ENCODE measurements around the gene FBN2.
A peak's percentile ranks its signal among the peaks of the same experiment; 100 is the strongest.

FBN2 gene

GRCh38 chr5:128237546-128237945, 300.5 kb downstream of the FBN2 start:
- DNase-seq: no peak

GRCh38 chr5:128237000-128237399, 301.0 kb downstream of the FBN2 start:
- DNase-seq: no peak

- DNase-seq: no peak
Measured at GRCh38 chr5:128236334-128236733, 301.7 kb downstream of the FBN2 start.

- no peak for DNase-seq
Measured at GRCh38 chr5:128234928-128235641, 303.0 kb downstream of the FBN2 start.

- DNase-seq: no peak
Measured at GRCh38 chr5:128228521-128228920, 309.5 kb downstream of the FBN2 start.

GRCh38 chr5:128228008-128228407, 310.0 kb downstream of the FBN2 start:
- no peak for DNase-seq

- DNase-seq: no peak
Measured at GRCh38 chr5:128225245-128226030, 312.6 kb downstream of the FBN2 start.

GRCh38 chr5:128224336-128224735, 313.7 kb downstream of the FBN2 start:
- no peak for DNase-seq

GRCh38 chr5:128220841-128221240, 317.2 kb downstream of the FBN2 start:
- no peak for DNase-seq

GRCh38 chr5:128216860-128217531, 321.0 kb downstream of the FBN2 start:
- no peak for DNase-seq

GRCh38 chr5:128216285-128216684, 321.8 kb downstream of the FBN2 start:
- DNase-seq: no peak

- no peak for DNase-seq
Measured at GRCh38 chr5:128213833-128214232, 324.2 kb downstream of the FBN2 start.

GRCh38 chr5:128213340-128213739, 324.7 kb downstream of the FBN2 start:
- peak; percentile 29 for DNase-seq

GRCh38 chr5:128212191-128212806, 325.7 kb downstream of the FBN2 start:
- DNase-seq: no peak

GRCh38 chr5:128208436-128208835, 329.6 kb downstream of the FBN2 start:
- no peak for DNase-seq

Data from CD4-positive, alpha-beta T cell treated with Interleukin-4 for 4 hours (primary cell).